Peyer's patch (tissue), 4 donors: ENCODE data around the gene SPTB.

ENCODE experiments used
- POLR2A ChIP-seq, 2 donors: fragments of 450-650 bp; IDR thresholded peaks; one replicate each; pipeline ENCODE4 v1.5.1; 2017; ENCODE audit warnings: antibody characterized with exemption in 2 of 2, mild to moderate bottlenecking in 2 of 2, moderate library complexity in 2 of 2
- TF ChIP-seq, protein P1 (sequence below), 6 experiments: fragments of 450-650 bp in 4 of 6; fragments of 200-600 bp in 2 of 6; sonication (generic) in 1 of 6; IDR thresholded peaks; one replicate each; pipeline ENCODE4 v1.5.1; 2017 to 2019; ENCODE audit warnings: antibody characterized with exemption in 6 of 6, mild to moderate bottlenecking in 3 of 6, moderate library complexity in 1 of 6

DNA sequence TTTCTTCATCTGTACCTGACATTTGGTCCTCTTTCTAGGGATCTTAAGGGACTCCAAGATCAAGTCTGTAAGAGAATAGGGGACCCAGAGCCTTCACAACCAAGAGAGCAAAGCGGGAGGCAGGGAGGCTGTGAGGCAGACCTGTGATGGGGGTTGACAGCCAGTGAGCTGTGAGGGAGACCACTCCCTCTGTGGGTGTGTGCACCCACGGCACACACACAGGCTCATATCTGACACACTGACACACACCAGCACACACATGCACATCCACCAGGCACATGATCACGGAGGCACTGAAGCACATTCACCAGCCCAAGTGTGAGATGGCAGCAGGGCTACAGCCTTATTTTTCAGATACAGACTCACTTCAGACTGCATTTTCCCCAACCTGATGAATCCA lies 55.2 kb downstream of the SPTB start:
- TF ChIP-seq, protein P1, sequence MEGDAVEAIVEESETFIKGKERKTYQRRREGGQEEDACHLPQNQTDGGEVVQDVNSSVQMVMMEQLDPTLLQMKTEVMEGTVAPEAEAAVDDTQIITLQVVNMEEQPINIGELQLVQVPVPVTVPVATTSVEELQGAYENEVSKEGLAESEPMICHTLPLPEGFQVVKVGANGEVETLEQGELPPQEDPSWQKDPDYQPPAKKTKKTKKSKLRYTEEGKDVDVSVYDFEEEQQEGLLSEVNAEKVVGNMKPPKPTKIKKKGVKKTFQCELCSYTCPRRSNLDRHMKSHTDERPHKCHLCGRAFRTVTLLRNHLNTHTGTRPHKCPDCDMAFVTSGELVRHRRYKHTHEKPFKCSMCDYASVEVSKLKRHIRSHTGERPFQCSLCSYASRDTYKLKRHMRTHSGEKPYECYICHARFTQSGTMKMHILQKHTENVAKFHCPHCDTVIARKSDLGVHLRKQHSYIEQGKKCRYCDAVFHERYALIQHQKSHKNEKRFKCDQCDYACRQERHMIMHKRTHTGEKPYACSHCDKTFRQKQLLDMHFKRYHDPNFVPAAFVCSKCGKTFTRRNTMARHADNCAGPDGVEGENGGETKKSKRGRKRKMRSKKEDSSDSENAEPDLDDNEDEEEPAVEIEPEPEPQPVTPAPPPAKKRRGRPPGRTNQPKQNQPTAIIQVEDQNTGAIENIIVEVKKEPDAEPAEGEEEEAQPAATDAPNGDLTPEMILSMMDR (IDR thresholded peaks at IDR 0.05), result no peak
- TF ChIP-seq POLR2A (IDR thresholded peaks at IDR 0.05), result no peak
